Esophagus muscularis mucosa (tissue), 4 donors: ENCODE results near the gene ZNF264. TPM values are rescaled to one million over a fixed set of nuclear protein-coding genes. Genes with fewer than 3 reads are reported as not detected.
A peak's percentile ranks its signal among the peaks of the same experiment; 100 is the strongest.

Experiments
- DNase-seq: peaks from one replicate; pipeline ENCODE4 v3.0.0-alpha.2; 2017; ENCODE audit errors: extremely low spot score
- H3K27ac ChIP-seq, 4 donors: fragments of 200-600 bp; sonication (generic); replicated peaks in 1 of 4; 1 replicate in 3 of 4; 2 replicates in 1 of 4; pipeline ENCODE4 v1.5.1; 2016 to 2019; ENCODE audit warnings: mild to moderate bottlenecking in 1 of 4
- H3K27me3 ChIP-seq, 4 donors: fragments of 200-600 bp; sonication (generic); one replicate each; pipeline versions ENCODE4 v1.5.1 to v1.6.0; 2016 to 2019
- H3K36me3 ChIP-seq, 4 donors: fragments of 200-600 bp; sonication (generic); one replicate each; pipeline ENCODE4 v1.5.1; 2016 to 2019
- H3K4me1 ChIP-seq, 4 donors: fragments of 200-600 bp; sonication (generic); one replicate each; pipeline ENCODE4 v1.5.1; 2016 to 2019
- H3K4me3 ChIP-seq, 4 donors: fragments of 200-600 bp; sonication (generic); 1 replicate in 2 of 4; 2 replicates in 2 of 4; pipeline ENCODE4 v1.5.1; 2016 to 2019; ENCODE audit warnings: mild to moderate bottlenecking in 4 of 4, moderate library complexity in 1 of 4
- H3K9me3 ChIP-seq, 4 donors: fragments of 200-600 bp; sonication (generic); 1 replicate in 3 of 4; 2 replicates in 1 of 4; pipeline ENCODE4 v1.5.1; 2016 to 2019
- EP300 ChIP-seq: sonication (generic); formaldehyde crosslinking; IDR thresholded peaks from one replicate; pipeline ENCODE4 v1.6.1; 2017; ENCODE audit warnings: antibody characterized with exemption
- POLR2A ChIP-seq: fragments of 450-650 bp; IDR thresholded peaks from one replicate; pipeline ENCODE4 v1.6.1; 2017; ENCODE audit warnings: antibody characterized with exemption, moderate library complexity, mild to moderate bottlenecking, low read depth
- POLR2AphosphoS5 ChIP-seq, 2 donors: sonication (generic); formaldehyde crosslinking; IDR thresholded peaks; one replicate each; pipeline ENCODE4 v1.6.1; 2017; ENCODE audit warnings: antibody characterized with exemption in 2 of 2
- WGBS: methylation state at CpG from one replicate; pipeline ENCODE4 v1.1.5; 2018; 5-methylcytosine and 5-hydroxymethylcytosine counted together
- intact Hi-C: fragments of 100-400 bp; cut with DNase I; formaldehyde crosslinking; loops from one replicate; pipeline ENCODE4 v1.15.1; 2023
- total RNA-seq, 4 donors: library from RNA; depleted of rRNA; stranded (reverse); fragments of >200 nt; gene quantifications; one replicate each; pipeline versions ENCODE4 v1.1.0 to v1.2.1, GENCODE V29; 2016
- TF ChIP-seq, protein P1 (sequence below), 3 experiments: fragments of 200-600 bp in 2 of 3; fragments of 450-650 bp in 1 of 3; sonication (generic) in 2 of 3; IDR thresholded peaks; one replicate each; pipeline ENCODE4 v1.5.1; 2017 to 2019; ENCODE audit warnings: antibody characterized with exemption in 3 of 3, mild to moderate bottlenecking in 2 of 3, moderate library complexity in 1 of 3

The ZNF264 gene
- total RNA-seq, 4 donors from 2014 or later = 24.1 to 66.7 (median 42.5) TPM

DNA sequence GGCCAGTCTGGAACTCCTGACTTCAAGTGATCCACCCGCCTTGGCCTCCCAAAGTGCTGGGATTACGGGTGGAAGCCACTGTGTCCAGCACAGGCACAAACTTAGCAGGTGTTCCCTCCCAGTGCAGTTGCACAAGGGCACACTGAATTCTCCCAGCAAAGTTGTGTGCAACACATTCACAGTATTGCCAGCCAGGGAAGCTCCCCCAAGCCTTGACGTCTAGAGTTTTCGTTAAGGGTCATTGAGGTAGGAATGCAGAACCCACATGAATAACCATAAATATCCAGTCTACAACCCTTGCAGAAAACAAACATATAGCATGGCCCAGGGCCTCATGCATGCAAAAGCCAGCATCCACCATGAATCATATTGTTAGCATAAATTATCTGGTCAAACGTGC is 36.2 kb downstream of the ZNF264 start:
- Histone ChIP-seq H3K36me3 (no peaks in the 10 kb centered on the region), H3K4me1 (no peaks in the 10 kb centered on the region), H3K27me3 (no peaks in the 10 kb centered on the region), H3K4me3 (no peak overlapping the region), H3K27ac (no peak overlapping the region), H3K9me3 (no peaks in the 10 kb centered on the region)
- no peak for DNase-seq
- intact Hi-C loops = no loop called here
- TF ChIP-seq POLR2A (no peak), EP300 (no peak), POLR2AphosphoS5 (IDR thresholded peaks at IDR 0.05) (no peak)
- TF ChIP-seq, protein P1, sequence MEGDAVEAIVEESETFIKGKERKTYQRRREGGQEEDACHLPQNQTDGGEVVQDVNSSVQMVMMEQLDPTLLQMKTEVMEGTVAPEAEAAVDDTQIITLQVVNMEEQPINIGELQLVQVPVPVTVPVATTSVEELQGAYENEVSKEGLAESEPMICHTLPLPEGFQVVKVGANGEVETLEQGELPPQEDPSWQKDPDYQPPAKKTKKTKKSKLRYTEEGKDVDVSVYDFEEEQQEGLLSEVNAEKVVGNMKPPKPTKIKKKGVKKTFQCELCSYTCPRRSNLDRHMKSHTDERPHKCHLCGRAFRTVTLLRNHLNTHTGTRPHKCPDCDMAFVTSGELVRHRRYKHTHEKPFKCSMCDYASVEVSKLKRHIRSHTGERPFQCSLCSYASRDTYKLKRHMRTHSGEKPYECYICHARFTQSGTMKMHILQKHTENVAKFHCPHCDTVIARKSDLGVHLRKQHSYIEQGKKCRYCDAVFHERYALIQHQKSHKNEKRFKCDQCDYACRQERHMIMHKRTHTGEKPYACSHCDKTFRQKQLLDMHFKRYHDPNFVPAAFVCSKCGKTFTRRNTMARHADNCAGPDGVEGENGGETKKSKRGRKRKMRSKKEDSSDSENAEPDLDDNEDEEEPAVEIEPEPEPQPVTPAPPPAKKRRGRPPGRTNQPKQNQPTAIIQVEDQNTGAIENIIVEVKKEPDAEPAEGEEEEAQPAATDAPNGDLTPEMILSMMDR (IDR thresholded peaks at IDR 0.05) = no peak
- WGBS = 69% methylated on average over 3 of the region's 5 CpGs

DNA sequence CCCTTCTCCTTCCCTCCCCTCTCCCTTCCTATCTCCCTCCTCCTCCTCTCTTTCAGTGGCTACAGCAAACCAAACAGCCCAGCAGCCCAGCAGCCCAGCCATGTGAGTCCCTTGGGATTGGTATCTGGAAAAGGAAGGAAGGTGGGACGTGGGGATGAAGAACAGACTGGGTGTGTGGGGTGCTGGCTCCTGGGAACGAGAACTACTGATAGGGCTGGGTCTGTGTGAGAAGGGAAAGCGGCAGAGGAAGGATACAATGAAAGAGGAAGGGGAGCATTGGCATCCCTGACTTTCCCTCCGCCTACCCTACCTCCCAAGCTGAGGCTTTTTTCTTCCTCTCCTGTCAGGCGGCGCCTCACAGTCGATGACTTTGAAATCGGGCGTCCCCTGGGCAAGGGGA is 40.4 kb downstream of the ZNF264 start:
- H3K27ac ChIP-seq = no peak overlapping the region
- DNase-seq = peak; percentile 62
- intact Hi-C loops = no loop called here
- TF ChIP-seq EP300 (no peak), POLR2A (no peak), POLR2AphosphoS5 (IDR thresholded peaks at IDR 0.05) (no peak)
- TF ChIP-seq, protein P1 (IDR thresholded peaks at IDR 0.05) = no peak
- H3K9me3 ChIP-seq = no peaks in the 10 kb centered on the region
- no peaks in the 10 kb centered on the region for H3K4me1 ChIP-seq
- H3K4me3 ChIP-seq = no peak overlapping the region
- H3K27me3 ChIP-seq = no peaks in the 10 kb centered on the region
- WGBS = 72% methylated on average over 9 of the region's 9 CpGs
- no peaks in the 10 kb centered on the region for H3K36me3 ChIP-seq

DNA sequence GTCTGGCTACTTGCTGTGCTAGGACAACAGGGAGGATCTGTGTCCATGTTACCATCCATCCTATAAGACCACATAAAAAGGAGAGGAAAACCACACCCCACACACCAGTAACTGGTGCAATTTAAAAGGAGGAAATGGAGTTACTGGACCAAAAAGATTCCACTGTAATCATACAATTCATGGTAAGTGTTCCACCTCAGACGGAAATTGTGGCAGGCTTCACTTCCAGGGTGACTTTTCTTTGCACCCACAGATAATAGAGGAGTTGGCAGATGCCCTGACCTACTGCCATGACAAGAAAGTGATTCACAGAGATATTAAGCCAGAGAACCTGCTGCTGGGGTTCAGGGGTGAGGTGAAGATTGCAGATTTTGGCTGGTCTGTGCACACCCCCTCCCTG is 41.9 kb downstream of the ZNF264 start:
- no peaks in the 10 kb centered on the region for H3K4me1 ChIP-seq
- DNase-seq = peak; percentile 45
- no peaks in the 10 kb centered on the region for H3K27me3 ChIP-seq
- TF ChIP-seq, protein P1 (IDR thresholded peaks at IDR 0.05) = no peak
- TF ChIP-seq POLR2AphosphoS5 (IDR thresholded peaks at IDR 0.05) (no peak), EP300 (no peak), POLR2A (no peak)
- no peaks in the 10 kb centered on the region for H3K36me3 ChIP-seq
- 91% methylated on average over 1 of the region's 1 CpG for WGBS
- no peaks in the 10 kb centered on the region for H3K9me3 ChIP-seq
- H3K4me3 ChIP-seq = no peak overlapping the region
- intact Hi-C loops = no loop called here
- no peak overlapping the region for H3K27ac ChIP-seq

DNA sequence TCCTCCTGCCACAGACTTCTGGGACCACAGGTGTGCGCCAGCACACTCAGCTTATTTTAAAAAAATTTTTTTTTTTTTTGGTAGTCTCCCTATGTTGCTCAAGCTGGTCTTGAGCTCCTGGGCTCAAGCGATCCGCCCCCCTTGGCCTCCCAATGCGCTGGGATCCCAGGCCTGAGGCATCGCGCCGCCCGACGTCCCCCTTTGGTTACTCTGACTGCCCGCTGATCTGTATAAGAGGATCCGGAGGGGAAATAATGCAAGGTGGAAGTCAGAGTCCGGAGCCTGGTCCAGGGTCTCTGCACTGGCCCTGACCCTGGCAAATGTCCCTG is 48.6 kb downstream of the ZNF264 start:
- Histone ChIP-seq H3K4me1 (peaks cover 21 to 36% (median 29%) of the 10 kb centered on the region in 4 donors), H3K36me3 (peaks cover 8 to 24% (median 14%) of the 10 kb centered on the region in 4 donors), H3K9me3 (no peaks in the 10 kb centered on the region), H3K27me3 (no peaks in the 10 kb centered on the region), H3K4me3 (peak overlapping the region; percentile 79 to 94 (median 88)), H3K27ac (peak overlapping the region; percentile 88 to 92 (median 90))
- WGBS = 21% methylated on average over 12 of the region's 12 CpGs
- peak; percentile 83 for DNase-seq
- intact Hi-C loops = loop anchor here (5.0 kb wide), 1 partner anchor 37 kb away; no protein-coding TSS in a partner anchor
- TF ChIP-seq EP300 (no peak), POLR2AphosphoS5 (IDR thresholded peaks at IDR 0.05) (no peak), POLR2A (no peak)
- TF ChIP-seq, protein P1 (IDR thresholded peaks at IDR 0.05) = no peak
